Stomach (tissue), 4 donors: ENCODE data around the gene RIMKLB.
"Not testable (repeated sequence)": the region's sequence is repeated elsewhere in the genome, so short reads cannot be mapped to it uniquely, and the experiment has no call there.

Experiments
- POLR2A ChIP-seq, 4 donors: fragments of 450-650 bp; IDR thresholded peaks; one replicate each; pipeline ENCODE4 v1.6.1; 2016; ENCODE audit warnings: antibody characterized with exemption in 4 of 4, control low read depth in 2 of 4, mild to moderate bottlenecking in 1 of 4, moderate library complexity in 1 of 4
- TF ChIP-seq, protein P1 (sequence below), 7 experiments: fragments of 450-650 bp in 4 of 7; fragments of 200-600 bp in 3 of 7; sonication (generic) in 3 of 7; IDR thresholded peaks; one replicate each; pipeline ENCODE4 v1.5.1; 2016 to 2019; ENCODE audit warnings: antibody characterized with exemption in 7 of 7, control low read depth in 2 of 7, mild to moderate bottlenecking in 1 of 7

DNA sequence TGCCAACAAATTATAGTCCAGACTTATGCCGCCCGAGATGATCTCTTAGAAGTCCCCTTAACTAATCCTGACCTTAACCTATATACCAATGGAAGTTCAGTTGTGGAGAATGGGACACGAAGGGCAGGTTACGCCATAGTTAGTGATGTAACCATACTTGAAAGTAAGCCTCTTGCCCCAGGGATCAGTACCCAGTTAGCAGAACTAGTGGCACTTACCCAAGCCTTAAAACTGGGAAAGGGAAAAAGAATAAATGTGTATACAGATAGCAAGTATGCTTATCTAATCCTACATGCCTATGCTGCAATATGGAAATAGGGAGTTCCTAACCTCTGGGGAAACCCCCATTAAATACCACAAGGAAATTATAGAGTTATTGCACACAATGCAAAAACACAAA, 95.4 kb downstream of the RIMKLB start:
- not testable (repeated sequence) for TF ChIP-seq POLR2A (IDR thresholded peaks at IDR 0.05)
- TF ChIP-seq, protein P1, sequence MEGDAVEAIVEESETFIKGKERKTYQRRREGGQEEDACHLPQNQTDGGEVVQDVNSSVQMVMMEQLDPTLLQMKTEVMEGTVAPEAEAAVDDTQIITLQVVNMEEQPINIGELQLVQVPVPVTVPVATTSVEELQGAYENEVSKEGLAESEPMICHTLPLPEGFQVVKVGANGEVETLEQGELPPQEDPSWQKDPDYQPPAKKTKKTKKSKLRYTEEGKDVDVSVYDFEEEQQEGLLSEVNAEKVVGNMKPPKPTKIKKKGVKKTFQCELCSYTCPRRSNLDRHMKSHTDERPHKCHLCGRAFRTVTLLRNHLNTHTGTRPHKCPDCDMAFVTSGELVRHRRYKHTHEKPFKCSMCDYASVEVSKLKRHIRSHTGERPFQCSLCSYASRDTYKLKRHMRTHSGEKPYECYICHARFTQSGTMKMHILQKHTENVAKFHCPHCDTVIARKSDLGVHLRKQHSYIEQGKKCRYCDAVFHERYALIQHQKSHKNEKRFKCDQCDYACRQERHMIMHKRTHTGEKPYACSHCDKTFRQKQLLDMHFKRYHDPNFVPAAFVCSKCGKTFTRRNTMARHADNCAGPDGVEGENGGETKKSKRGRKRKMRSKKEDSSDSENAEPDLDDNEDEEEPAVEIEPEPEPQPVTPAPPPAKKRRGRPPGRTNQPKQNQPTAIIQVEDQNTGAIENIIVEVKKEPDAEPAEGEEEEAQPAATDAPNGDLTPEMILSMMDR (IDR thresholded peaks at IDR 0.05), result not testable (repeated sequence)
